Measurements from ENCODE around the gene RALY. TPM values are rescaled to one million over a fixed set of nuclear protein-coding genes. Genes with fewer than 3 reads are reported as not detected.

The RALY gene
- total and polyA plus RNA-seq, 2 of the 4 experiments (the other 2 are of a cell fraction): 46.2 to 115 TPM

DNA sequence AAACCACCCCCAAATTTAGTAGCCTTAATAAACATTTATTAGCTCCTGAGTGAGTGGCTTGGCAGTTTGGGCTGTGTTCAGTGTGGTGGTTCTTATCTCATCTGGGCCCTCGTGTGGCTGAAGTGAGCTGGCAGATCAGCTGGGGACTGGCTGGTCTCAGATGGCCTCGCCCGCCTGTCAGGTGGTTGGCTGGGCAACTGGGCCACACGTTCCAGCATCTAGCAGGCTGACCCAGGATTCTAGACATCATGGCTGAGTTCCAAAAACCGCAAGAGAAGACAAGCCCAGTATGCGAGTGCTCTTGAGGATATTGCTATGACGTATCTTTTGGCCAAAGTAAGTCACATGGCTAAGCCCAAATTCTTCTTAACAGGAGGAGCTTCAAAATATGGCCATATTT is 89.4 kb downstream of the RALY start:
- H2BK5ac ChIP-seq (ENCODE audit: low read depth, low read length, poor library complexity, severe bottlenecking): no peak overlapping the region
- H3K18ac ChIP-seq (ENCODE audit: low read depth, low read length): no peak overlapping the region
- no peak overlapping the region for H3K14ac ChIP-seq (replicated peaks; ENCODE audit: low read depth, low read length)
- ChIA-PET POLR2A (ENCODE audit: unreplicated experiment) (no interaction called here), CTCF (interaction anchor here (0.9 to 1.2 kb wide), 2 partner anchors 13 to 150 kb away, joined by 3 to 5 read pairs; no protein-coding TSS in a partner anchor)
- H2BK20ac ChIP-seq (ENCODE audit: low read depth, low read length): no peak overlapping the region
- no peaks in the 10 kb centered on the region for H3K27me3 ChIP-seq (ENCODE audit: control insufficient read depth, insufficient read depth, low read length)
- H3K36me3 ChIP-seq (ENCODE audit: control insufficient read depth, insufficient read depth, low read length): peaks cover 68% of the 10 kb centered on the region
- dilution Hi-C loops (cut with HindIII; ENCODE audit: low sequenced_read_pairs, unreplicated experiment) (no loop called here), intact Hi-C loops (cut with micrococcal nuclease) (no loop called here), in situ Hi-C loops (cut with MboI; ENCODE audit: low sequenced_read_pairs) (no loop called here)
- H4K91ac ChIP-seq (ENCODE audit: insufficient read depth, low read depth, low read length): no peak overlapping the region
- no peak overlapping the region for H2AK9ac ChIP-seq (replicated peaks; ENCODE audit: low read depth, low read length, poor library complexity)
- H3K4ac ChIP-seq (ENCODE audit: low read depth, low read length): no peak overlapping the region
- H3K79me1 ChIP-seq (ENCODE audit: low read depth in 1 of 2, low read length in 2 of 2): peaks cover 38 to 96% of the 10 kb centered on the region in 2 experiments
- H4K20me1 ChIP-seq (ENCODE audit: insufficient read depth, low read length): peaks cover 79% of the 10 kb centered on the region
- no peak overlapping the region for H3K27ac ChIP-seq (ENCODE audit: insufficient read depth, low read length)
- no peak overlapping the region for H2BK120ac ChIP-seq (ENCODE audit: low read depth, low read length)
- H3K23ac ChIP-seq (ENCODE audit: low read depth, low read length): no peak overlapping the region
- no peak overlapping the region for H4K5ac ChIP-seq (ENCODE audit: low read depth, low read length)
- no peak overlapping the region for H3K9ac ChIP-seq (ENCODE audit: low read depth, low read length)
- WGBS, 2 experiments (ENCODE audit: extremely low coverage in 2 of 2, insufficient read length in 1 of 2): 58% methylated on average over 2 of the region's 7 CpGs; no CpG with 5 or more reads in 1 of the 2 experiments
- H3K56ac ChIP-seq (ENCODE audit: extremely low read depth, insufficient read depth, low read length): no peak overlapping the region
- no peak overlapping the region for H2AK5ac ChIP-seq (ENCODE audit: low read depth, low read length)
- no peak overlapping the region for H2AFZ ChIP-seq (replicated peaks; ENCODE audit: low read length, poor library complexity)
- no TSS peak for BruUV-seq (replicated peaks)
- no peaks in the 10 kb centered on the region for H3K4me1 ChIP-seq (ENCODE audit: control insufficient read depth, insufficient read depth, low read length)
- no peak overlapping the region for H4K8ac ChIP-seq (ENCODE audit: low read depth in 2 of 2, low read length in 2 of 2)
- H3K9me3 ChIP-seq (ENCODE audit: control insufficient read depth, insufficient read depth, low read length): no peaks in the 10 kb centered on the region
- TF ChIP-seq RFX5 (IDR thresholded peaks at IDR 0.05; ENCODE audit: low read depth, low read length): no peak
- TF ChIP-seq, protein P1, sequence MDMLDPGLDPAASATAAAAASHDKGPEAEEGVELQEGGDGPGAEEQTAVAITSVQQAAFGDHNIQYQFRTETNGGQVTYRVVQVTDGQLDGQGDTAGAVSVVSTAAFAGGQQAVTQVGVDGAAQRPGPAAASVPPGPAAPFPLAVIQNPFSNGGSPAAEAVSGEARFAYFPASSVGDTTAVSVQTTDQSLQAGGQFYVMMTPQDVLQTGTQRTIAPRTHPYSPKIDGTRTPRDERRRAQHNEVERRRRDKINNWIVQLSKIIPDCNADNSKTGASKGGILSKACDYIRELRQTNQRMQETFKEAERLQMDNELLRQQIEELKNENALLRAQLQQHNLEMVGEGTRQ (IDR thresholded peaks at IDR 0.05; ENCODE audit: low read depth, low read length): peak; percentile 66
- TF ChIP-seq BHLHE40 (IDR thresholded peaks at IDR 0.05; ENCODE audit: low read depth, low read length): no peak
- TF ChIP-seq FOS (IDR thresholded peaks at IDR 0.05; ENCODE audit: low read depth, low read length): no peak
- TF ChIP-seq MXI1 (IDR thresholded peaks at IDR 0.05; ENCODE audit: borderline replicate concordance, low read depth, low read length): 0 out of 2 replicates have a peak, but pooled peaks have one; percentile 39
- TF ChIP-seq RAD21 (IDR thresholded peaks at IDR 0.05; ENCODE audit: low read length): peak; percentile 13; the same call in 1 of the 2 replicates
- TF ChIP-seq, protein P2, sequence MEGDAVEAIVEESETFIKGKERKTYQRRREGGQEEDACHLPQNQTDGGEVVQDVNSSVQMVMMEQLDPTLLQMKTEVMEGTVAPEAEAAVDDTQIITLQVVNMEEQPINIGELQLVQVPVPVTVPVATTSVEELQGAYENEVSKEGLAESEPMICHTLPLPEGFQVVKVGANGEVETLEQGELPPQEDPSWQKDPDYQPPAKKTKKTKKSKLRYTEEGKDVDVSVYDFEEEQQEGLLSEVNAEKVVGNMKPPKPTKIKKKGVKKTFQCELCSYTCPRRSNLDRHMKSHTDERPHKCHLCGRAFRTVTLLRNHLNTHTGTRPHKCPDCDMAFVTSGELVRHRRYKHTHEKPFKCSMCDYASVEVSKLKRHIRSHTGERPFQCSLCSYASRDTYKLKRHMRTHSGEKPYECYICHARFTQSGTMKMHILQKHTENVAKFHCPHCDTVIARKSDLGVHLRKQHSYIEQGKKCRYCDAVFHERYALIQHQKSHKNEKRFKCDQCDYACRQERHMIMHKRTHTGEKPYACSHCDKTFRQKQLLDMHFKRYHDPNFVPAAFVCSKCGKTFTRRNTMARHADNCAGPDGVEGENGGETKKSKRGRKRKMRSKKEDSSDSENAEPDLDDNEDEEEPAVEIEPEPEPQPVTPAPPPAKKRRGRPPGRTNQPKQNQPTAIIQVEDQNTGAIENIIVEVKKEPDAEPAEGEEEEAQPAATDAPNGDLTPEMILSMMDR (conservative IDR thresholded peaks at IDR 0.05; ENCODE audit: low read depth, low read length): 0 out of 2 replicates have a peak, but pooled peaks have one; percentile 10
- peak; percentile 76 for ATAC-seq (ENCODE audit: low read depth)
- H3K4me2 ChIP-seq (ENCODE audit: low read depth, low read length): no peak overlapping the region
- H2BK15ac ChIP-seq (ENCODE audit: low read depth, low read length): no peak overlapping the region
- no peak overlapping the region for H3K4me3 ChIP-seq (ENCODE audit: insufficient read depth, low read depth, low read length)
- H3K9me1 ChIP-seq (ENCODE audit: insufficient read depth, low read length): peaks cover 38% of the 10 kb centered on the region
- peak; percentile 86 for DNase-seq

Measured in IMR-90 (cell line).